ENCODE data around the gene C1orf198.

DNA sequence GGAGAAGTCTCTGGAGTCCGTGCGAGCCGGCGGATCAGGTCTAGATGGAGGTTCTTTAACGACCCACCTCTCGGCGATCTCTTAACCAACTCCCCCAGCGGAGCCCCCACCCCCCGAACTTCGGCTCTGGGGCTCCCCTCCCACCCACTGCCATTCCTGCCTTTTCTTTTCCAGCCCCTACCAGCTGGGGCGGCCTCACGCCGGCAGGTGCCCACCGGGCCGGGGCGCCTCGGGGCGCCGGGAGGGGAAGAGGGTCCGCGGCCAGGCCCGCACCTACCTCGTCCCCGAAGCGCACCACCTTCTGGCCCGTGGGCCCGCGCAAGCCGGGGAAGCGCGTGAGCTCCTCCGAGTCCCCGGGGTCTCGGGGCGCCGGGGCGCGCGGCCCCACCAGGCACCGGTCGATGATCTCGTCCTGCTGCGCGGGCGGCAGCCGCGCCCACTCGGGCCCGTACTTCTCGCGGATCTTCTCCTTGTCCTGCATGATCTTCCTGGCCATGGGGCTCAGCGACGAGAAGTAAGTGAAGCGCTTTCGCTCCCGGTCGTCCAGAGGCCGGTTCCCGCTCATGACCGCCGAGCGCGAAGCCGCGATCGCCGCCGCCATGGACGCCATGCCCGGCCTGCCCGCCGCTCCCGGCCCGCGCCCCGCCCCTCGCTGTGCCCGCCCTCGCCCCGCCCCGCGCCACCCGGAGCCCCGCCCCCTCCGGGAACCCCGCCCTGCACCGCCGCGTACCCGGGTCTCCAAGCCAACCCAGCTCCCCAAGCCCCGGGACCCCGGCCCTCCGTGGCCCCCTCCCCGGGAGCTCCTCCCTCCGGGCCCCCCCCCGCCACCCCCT lies at the start of gene C1orf198:
- TF ChIP-seq, protein P1, sequence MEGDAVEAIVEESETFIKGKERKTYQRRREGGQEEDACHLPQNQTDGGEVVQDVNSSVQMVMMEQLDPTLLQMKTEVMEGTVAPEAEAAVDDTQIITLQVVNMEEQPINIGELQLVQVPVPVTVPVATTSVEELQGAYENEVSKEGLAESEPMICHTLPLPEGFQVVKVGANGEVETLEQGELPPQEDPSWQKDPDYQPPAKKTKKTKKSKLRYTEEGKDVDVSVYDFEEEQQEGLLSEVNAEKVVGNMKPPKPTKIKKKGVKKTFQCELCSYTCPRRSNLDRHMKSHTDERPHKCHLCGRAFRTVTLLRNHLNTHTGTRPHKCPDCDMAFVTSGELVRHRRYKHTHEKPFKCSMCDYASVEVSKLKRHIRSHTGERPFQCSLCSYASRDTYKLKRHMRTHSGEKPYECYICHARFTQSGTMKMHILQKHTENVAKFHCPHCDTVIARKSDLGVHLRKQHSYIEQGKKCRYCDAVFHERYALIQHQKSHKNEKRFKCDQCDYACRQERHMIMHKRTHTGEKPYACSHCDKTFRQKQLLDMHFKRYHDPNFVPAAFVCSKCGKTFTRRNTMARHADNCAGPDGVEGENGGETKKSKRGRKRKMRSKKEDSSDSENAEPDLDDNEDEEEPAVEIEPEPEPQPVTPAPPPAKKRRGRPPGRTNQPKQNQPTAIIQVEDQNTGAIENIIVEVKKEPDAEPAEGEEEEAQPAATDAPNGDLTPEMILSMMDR (conservative IDR thresholded peaks at IDR 0.05) = no peak; the same call in 1 of the 2 replicates
- TF ChIP-seq EZH2 (IDR thresholded peaks at IDR 0.05; ENCODE audit: low read depth) = no peak
